ENCODE results near the gene MBLAC1. TPM values are rescaled to one million over a fixed set of nuclear protein-coding genes. Genes with fewer than 3 reads are reported as not detected.

Gene MBLAC1, protein sequence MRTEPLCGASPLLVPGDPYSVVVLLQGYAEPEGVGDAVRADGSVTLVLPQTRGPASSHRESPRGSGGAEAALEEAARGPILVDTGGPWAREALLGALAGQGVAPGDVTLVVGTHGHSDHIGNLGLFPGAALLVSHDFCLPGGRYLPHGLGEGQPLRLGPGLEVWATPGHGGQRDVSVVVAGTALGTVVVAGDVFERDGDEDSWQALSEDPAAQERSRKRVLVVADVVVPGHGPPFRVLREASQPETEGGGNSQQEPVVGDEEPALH
- 1.3 TPM for polyA plus RNA-seq (ENCODE audit: insufficient read length)
- long read RNA-seq, donor 1, partial matches to known transcripts: 0 of 2 reads
- long read RNA-seq, donor 1, other reads (novel, unspliced or antisense): 0 of 2 reads
- long read RNA-seq, donor 2, partial matches to known transcripts: 0 of 2 reads
- long read RNA-seq, donor 2, other reads (novel, unspliced or antisense): 0 of 2 reads
- long read RNA-seq, donor 3, partial matches to known transcripts: 0 of 1 reads
- long read RNA-seq, donor 3, other reads (novel, unspliced or antisense): 0 of 1 reads
- long read RNA-seq, donor 4: 0 reads
- long read RNA-seq, donor 5, partial matches to known transcripts: 0 of 1 reads
- long read RNA-seq, donor 5, other reads (novel, unspliced or antisense): 0 of 1 reads
- long read RNA-seq, donor 6, partial matches to known transcripts: 0 of 1 reads
- long read RNA-seq, donor 6, other reads (novel, unspliced or antisense): 0 of 1 reads
- long read RNA-seq, donor 7, partial matches to known transcripts: 0 of 2 reads
- long read RNA-seq, donor 7, other reads (novel, unspliced or antisense): 0 of 2 reads
- long read RNA-seq, donor 8, partial matches to known transcripts: 0 of 2 reads
- long read RNA-seq, donor 8, other reads (novel, unspliced or antisense): 0 of 2 reads

DNA sequence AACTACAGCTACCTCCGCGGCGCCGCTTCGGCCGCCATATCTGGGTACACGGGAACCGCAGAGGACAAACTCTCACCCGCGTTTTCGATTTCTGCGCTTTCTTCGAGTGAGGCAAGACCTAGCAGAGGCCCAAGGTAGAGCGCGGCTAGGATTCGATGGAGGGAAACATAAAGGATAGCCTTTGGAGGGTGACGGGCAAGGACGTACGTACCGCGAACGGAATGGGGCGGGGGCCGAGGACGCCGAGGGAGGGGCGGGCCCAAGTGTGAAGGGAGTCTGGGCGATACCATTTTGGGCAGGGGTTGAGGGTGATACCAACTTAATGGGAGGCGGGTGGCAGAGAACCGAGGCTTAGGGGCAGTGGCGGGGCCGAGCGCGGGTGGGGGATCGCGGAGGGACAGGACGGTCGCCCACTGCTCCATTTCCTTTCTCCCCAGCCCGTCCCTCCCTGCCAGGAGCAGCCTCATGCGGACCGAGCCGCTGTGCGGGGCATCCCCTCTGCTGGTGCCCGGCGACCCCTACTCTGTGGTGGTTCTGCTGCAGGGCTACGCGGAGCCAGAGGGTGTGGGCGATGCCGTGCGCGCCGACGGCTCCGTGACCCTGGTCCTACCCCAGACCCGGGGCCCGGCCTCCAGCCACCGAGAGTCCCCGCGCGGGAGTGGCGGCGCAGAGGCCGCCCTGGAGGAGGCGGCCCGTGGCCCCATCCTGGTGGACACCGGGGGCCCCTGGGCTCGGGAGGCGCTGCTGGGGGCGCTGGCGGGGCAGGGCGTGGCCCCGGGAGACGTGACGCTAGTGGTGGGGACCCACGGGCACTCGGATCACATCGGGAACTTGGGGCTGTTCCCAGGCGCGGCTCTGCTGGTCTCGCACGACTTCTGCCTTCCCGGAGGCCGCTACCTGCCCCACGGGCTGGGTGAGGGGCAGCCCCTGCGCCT is at the start of gene MBLAC1:
MBLAC1 (plus strand) TSS at position 37 of the 935 bp plus-strand sequence; CDS start at position 466, 429 bp downstream.
- DNase-seq: peak; percentile 94

DNA sequence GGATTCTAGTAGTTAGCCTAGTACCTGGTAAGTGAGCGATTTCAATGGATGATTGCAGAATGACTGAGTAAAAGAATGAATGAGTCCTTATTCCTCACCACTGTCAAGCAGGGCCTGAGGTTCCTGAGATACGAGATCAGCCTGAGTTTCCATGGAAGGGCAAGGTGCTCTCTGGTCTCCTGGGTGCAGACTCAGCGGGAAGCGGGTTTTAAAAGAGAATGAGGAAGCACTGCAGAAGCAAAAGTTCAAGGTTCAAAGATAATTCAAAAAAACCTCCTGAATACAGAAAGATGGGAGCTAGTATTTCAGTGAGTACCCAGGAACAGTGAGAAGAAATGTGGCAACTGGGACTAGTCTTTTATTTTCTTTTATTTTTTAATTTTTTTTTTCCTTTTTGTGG is 49.6 kb upstream of the MBLAC1 start:
- no peak for DNase-seq

- DNase-seq: no peak
Observed at GRCh38 chr7:100079024-100079560, 47.7 kb upstream of the MBLAC1 start.

DNA sequence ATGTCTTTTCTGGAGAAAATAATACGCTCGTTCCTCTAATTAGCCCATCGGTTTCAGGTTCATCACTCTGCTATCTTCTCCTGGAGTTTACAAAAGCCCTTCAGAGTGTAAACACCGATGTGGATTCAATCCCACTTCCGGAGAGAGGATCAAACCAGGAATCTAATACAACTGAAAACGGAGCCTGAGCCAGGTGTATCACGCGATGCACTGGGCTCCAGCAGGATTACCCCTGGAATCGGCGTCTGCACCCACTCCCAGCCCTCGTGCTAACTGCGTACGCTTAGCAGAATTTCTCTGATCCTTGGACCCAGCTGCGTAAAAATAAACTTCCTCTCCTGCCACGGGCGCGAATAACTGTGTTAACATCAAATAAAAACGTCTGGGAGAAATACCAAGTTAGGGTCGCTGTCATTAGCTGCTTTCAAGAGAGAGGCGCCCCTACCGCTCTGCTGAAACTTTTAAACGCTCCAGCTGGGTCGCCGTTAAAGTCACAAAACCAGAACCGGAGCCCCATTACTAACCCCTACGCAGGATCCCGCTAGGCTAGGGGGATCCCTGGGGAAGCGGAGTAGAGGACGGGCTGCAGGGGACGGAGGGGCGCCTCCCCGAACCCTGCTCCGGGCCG is 45.7 kb upstream of the MBLAC1 start:
- peak; percentile 19 for DNase-seq

GRCh38 chr7:100081535-100082102 is 45.1 kb upstream of the MBLAC1 start, which contains the start of gene ZNF3:
Gene ZNF3 (minus strand): TSS chr7:100081723. CDS start chr7:100077357, 4,366 bp downstream.
- peak; percentile 99 for DNase-seq

- no peak for DNase-seq
Observed at GRCh38 chr7:100082978-100083377, 43.8 kb upstream of the MBLAC1 start.

- no peak for DNase-seq
Observed at GRCh38 chr7:100085515-100085914, 41.3 kb upstream of the MBLAC1 start.

- DNase-seq: peak; percentile 33
Observed at GRCh38 chr7:100087055-100087750, 39.6 kb upstream of the MBLAC1 start.

- DNase-seq: no peak
Observed at GRCh38 chr7:100088095-100088620, 38.6 kb upstream of the MBLAC1 start.

GRCh38 chr7:100088621-100089457 is 37.9 kb upstream of the MBLAC1 start, which contains the start of gene COPS6:
Gene COPS6 (plus strand): TSS chr7:100088969. CDS start chr7:100088991, 22 bp downstream.
- DNase-seq: peak; percentile 76

- DNase-seq: no peak
Observed at GRCh38 chr7:100089458-100090196, 37.1 kb upstream of the MBLAC1 start.

DNA sequence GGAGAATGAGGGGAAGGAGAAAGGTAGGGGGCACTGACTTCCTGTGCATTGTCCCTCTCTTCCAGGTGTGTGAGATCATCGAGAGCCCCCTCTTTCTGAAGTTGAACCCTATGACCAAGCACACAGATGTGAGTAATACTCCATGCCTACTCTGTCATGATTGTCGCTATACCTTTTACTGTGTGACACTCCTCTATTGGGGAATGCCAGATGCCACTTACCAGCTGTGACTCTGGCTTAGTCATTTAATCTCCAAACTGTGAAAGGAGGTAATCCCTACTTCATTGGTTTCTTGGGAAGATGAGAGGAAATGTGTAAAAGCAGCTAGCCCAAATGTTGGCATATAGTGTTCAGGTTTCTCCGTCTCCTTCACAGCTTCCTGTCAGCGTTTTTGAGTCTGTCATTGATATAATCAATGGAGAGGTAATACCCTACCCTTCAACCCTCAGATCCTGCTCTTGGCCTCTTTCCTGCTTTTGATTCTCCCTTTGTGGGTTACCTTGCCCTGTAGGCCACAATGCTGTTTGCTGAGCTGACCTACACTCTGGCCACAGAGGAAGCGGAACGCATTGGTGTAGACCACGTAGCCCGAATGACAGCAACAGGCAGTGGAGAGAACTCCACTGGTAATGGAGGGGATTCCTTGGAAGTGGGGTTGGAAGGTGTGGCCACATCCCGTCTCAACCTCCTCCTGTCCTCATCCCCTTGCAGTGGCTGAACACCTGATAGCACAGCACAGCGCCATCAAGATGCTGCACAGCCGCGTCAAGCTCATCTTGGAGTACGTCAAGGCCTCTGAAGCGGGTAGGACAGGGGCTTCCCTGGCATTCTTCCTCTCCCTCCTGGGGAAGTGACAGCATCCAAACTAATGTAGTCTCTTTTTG is 36.0 kb upstream of the MBLAC1 start:
- no peak for DNase-seq

GRCh38 chr7:100091411-100092181 is 35.2 kb upstream of the MBLAC1 start:
- DNase-seq: no peak

DNA sequence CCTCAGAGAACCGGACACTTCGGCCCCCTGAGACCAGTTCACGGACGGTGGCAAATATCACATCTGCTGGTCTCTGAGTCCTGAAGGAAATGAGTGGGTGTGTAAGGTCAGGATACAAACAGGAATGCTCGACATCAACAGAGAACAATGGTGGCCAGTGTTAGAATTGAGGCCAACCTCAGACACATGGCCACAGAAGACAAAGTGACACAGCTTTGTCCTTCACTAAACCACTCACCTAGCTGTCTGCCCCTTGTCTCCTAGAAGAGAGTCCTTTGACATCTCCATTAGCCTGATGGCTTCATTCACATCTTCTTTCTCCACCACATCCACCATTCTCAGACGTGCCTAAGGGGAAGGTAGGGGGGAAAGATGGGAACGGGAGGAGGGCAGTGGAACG is 33.7 kb upstream of the MBLAC1 start:
- no peak for DNase-seq

DNA sequence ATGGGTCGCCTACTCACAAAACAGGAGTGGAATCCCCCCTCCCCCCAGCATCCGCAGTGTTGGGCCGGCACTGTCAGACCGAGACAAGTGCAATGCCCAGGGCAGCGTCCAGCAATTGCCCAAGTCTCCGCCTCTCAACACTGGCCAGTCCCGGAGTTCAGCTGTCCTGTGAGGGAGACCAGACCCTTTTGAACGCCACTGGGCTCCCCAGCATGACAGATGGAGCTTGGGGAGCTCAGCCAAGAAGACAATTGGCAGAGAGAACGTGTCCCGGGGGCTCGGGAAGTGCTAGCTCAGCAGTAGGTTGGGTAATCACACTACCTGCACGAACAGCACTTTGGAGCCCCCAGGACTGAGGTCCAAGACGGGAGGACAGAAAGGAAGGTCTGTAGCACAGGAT is 33.3 kb upstream of the MBLAC1 start:
- DNase-seq: no peak

DNA sequence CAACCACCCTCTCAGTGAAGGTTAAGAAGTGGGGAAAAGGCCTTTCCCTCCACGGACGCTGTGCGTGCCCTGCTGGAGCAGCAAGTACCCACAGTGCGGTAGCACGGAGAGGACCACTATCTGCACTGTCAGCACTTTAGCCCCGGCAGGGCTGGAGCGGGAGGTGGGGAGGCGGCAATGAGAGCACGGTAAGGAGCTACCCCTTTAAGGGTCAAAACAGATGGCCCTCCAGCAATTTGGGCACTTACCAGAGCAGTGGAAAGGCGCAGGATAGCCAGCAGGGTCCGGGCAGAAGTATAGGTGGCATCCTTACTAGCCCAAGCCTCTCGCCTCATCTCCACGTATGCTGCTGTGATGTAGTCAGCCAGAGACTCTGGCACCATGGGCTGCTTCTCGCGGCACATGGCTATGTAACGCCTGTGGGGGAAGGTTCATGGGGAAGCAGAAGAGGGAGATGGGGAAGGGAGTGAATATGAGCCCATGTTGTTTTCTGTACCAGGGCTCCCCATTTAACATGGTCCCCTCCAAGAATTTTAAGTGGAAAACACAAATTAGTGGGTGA is 32.8 kb upstream of the MBLAC1 start:
- DNase-seq: no peak

Measured in left kidney (tissue), 8 donors.